H9 (cell line): Measurements from ENCODE around the gene PKNOX2. TPM values are rescaled to one million over a fixed set of nuclear protein-coding genes. Genes with fewer than 3 reads are reported as not detected.

Experiments used
- DNase-seq: peaks from one replicate; pipeline ENCODE4 v3.0.0-alpha.2; 2017
- H2AFZ ChIP-seq: one replicate; pipeline ENCODE4 v1.6.1; 2013; ENCODE audit warnings: mild to moderate bottlenecking, low read length, control low read depth, moderate library complexity
- H2AK5ac ChIP-seq: 2 replicates; pipeline ENCODE4 v1.6.1; 2013; ENCODE audit warnings: low read length, control low read depth, mixed read lengths; ENCODE audit not compliant: insufficient read length
- H2BK120ac ChIP-seq: one replicate; pipeline ENCODE4 v1.6.1; 2013; ENCODE audit warnings: low read depth, mild to moderate bottlenecking, low read length, control low read depth, inconsistent platforms; ENCODE audit not compliant: poor library complexity, severe bottlenecking
- H2BK12ac ChIP-seq: 2 replicates; pipeline ENCODE4 v1.6.1; 2013; ENCODE audit warnings: low read length, control low read depth, mixed read lengths, low read depth; ENCODE audit not compliant: insufficient read length
- H2BK15ac ChIP-seq: 2 replicates; pipeline ENCODE4 v1.6.1; 2013; ENCODE audit warnings: low read depth, low read length, control low read depth
- H2BK20ac ChIP-seq: one replicate; pipeline ENCODE4 v1.6.1; 2013; ENCODE audit warnings: low read depth, mild to moderate bottlenecking, low read length, control low read depth, inconsistent platforms; ENCODE audit not compliant: poor library complexity, severe bottlenecking
- H2BK5ac ChIP-seq: 2 replicates; pipeline ENCODE4 v1.6.1; 2013; ENCODE audit warnings: low read length, control low read depth, mixed read lengths; ENCODE audit not compliant: insufficient read length
- H3K14ac ChIP-seq: 2 replicates; pipeline ENCODE4 v1.6.1; 2013; ENCODE audit warnings: low read length, control low read depth; ENCODE audit not compliant: insufficient read depth
- H3K18ac ChIP-seq: 2 replicates; pipeline ENCODE4 v1.6.1; 2013; ENCODE audit warnings: low read depth, mild to moderate bottlenecking, mixed read lengths, low read length, control low read depth; ENCODE audit not compliant: insufficient read length
- H3K23ac ChIP-seq: 2 replicates; pipeline ENCODE4 v1.6.1; 2013; ENCODE audit warnings: low read length, control low read depth, mixed read lengths, low read depth; ENCODE audit not compliant: insufficient read length
- H3K23me2 ChIP-seq: 2 replicates; pipeline ENCODE4 v1.6.1; 2013; ENCODE audit warnings: low read depth, mild to moderate bottlenecking, mixed read lengths, low read length, control low read depth; ENCODE audit not compliant: insufficient read length, poor library complexity, severe bottlenecking
- H3K27ac ChIP-seq: 2 replicates; pipeline ENCODE4 v1.5.1; 2013; ENCODE audit warnings: low read length, control low read depth, mixed read lengths, low read depth; ENCODE audit not compliant: insufficient read length
- H3K27me3 ChIP-seq: 2 replicates; pipeline ENCODE4 v1.6.1; 2013; ENCODE audit warnings: low read length, control low read depth, inconsistent platforms; ENCODE audit not compliant: insufficient read depth
- H3K4ac ChIP-seq: 2 replicates; pipeline ENCODE4 v1.6.1; 2013; ENCODE audit warnings: low read depth, mild to moderate bottlenecking, control low read depth, inconsistent platforms, low read length, moderate library complexity
- H3K4me1 ChIP-seq: 2 replicates; pipeline ENCODE4 v1.6.1; 2013; ENCODE audit warnings: low read length, control low read depth, inconsistent platforms; ENCODE audit not compliant: insufficient read depth
- H3K4me2 ChIP-seq: 2 replicates; pipeline ENCODE4 v1.6.1; 2013; ENCODE audit warnings: low read length, control low read depth, mixed read lengths; ENCODE audit not compliant: insufficient read length, insufficient read depth
- H3K56ac ChIP-seq: 2 replicates; pipeline ENCODE4 v1.6.1; 2013; ENCODE audit warnings: low read depth, mild to moderate bottlenecking, mixed read lengths, low read length, control low read depth; ENCODE audit not compliant: insufficient read length
- H3K79me1 ChIP-seq: 2 replicates; pipeline ENCODE4 v1.6.1; 2013; ENCODE audit warnings: low read depth, mild to moderate bottlenecking, moderate library complexity, low read length, control low read depth, inconsistent platforms; ENCODE audit not compliant: insufficient read depth, poor library complexity, severe bottlenecking
- H3K79me2 ChIP-seq: 2 replicates; pipeline ENCODE4 v1.6.1; 2013; ENCODE audit warnings: low read length, control low read depth, inconsistent platforms; ENCODE audit not compliant: insufficient read depth
- H3K9ac ChIP-seq: 2 replicates; pipeline ENCODE4 v1.6.1; 2013; ENCODE audit warnings: low read length, control low read depth, mixed read lengths; ENCODE audit not compliant: insufficient read length; ENCODE audit errors: extremely low read depth
- H3K9me3 ChIP-seq: one replicate; pipeline ENCODE4 v1.6.1; 2013; ENCODE audit warnings: low read depth, low read length, inconsistent platforms; ENCODE audit not compliant: control insufficient read depth
- H3T11ph ChIP-seq: one replicate; pipeline ENCODE4 v1.6.1; 2013; ENCODE audit warnings: mild to moderate bottlenecking, low read length, control low read depth, inconsistent platforms
- H4K20me1 ChIP-seq: one replicate; pipeline ENCODE4 v1.6.1; 2013; ENCODE audit not compliant: control insufficient read depth, insufficient read length, insufficient read depth
- H4K5ac ChIP-seq: 2 replicates; pipeline ENCODE4 v1.6.1; 2013; ENCODE audit warnings: low read depth, mild to moderate bottlenecking, mixed read lengths, low read length, control low read depth; ENCODE audit not compliant: insufficient read length
- H4K8ac ChIP-seq: replicated peaks from 2 replicates; pipeline ENCODE4 v1.6.1; 2013; ENCODE audit warnings: low read length, control low read depth, mixed read lengths, low read depth; ENCODE audit not compliant: insufficient read length
- H4K91ac ChIP-seq: 2 replicates; pipeline ENCODE4 v1.6.1; 2013; ENCODE audit warnings: low read depth, mild to moderate bottlenecking, moderate library complexity, mixed read lengths, low read length, control low read depth; ENCODE audit not compliant: insufficient read length
- H3K27ac Mint-ChIP-seq, 3 experiments: 2 replicates in 2 of 3; 3 replicates in 1 of 3; pipeline ENCODE4 v1.8.0; 2020 to 2021; ENCODE audit warnings: mixed read lengths in 3 of 3, mild to moderate bottlenecking in 1 of 3, moderate library complexity in 1 of 3
- H3K27me3 Mint-ChIP-seq: 2 replicates; pipeline ENCODE4 v1.8.0; 2021; ENCODE audit warnings: low read depth, mild to moderate bottlenecking, moderate library complexity, mixed read lengths
- H3K36me3 Mint-ChIP-seq, 3 experiments: 2 replicates in 2 of 3; 3 replicates in 1 of 3; pipeline ENCODE4 v1.8.0; 2020 to 2021; ENCODE audit warnings: low read depth in 3 of 3, mixed read lengths in 3 of 3; ENCODE audit not compliant: insufficient read depth in 1 of 3
- H3K4me1 Mint-ChIP-seq, 2 experiments: 2 replicates each; pipeline ENCODE4 v1.8.0; 2020; ENCODE audit warnings: mixed read lengths in 2 of 2
- H3K4me3 Mint-ChIP-seq, 2 experiments: 2 replicates in 1 of 2; 3 replicates in 1 of 2; pipeline ENCODE4 v1.8.0; 2020 to 2021; ENCODE audit warnings: mild to moderate bottlenecking in 2 of 2, mixed read lengths in 2 of 2, moderate library complexity in 1 of 2
- H3K9me3 Mint-ChIP-seq, 2 experiments: 2 replicates in 1 of 2; 3 replicates in 1 of 2; pipeline ENCODE4 v1.8.0; 2020; ENCODE audit warnings: mild to moderate bottlenecking in 2 of 2, mixed read lengths in 2 of 2, moderate library complexity in 1 of 2
- WGBS: extraction: QIAGEN DNeasy Blood & Tissue Kit; methylation state at CpG from one replicate; pipeline ENCODE4 v1.1.7; 2013; ENCODE audit warnings: missing lambda C conversion rate, low lambda C conversion rate, mixed read lengths; ENCODE audit not compliant: insufficient read length; ENCODE audit errors: extremely low coverage; 5-methylcytosine and 5-hydroxymethylcytosine counted together
- total RNA-seq: library from RNA; stranded (reverse); gene quantifications from 2 replicates; pipeline ENCODE4 v1.2.1, GENCODE V29; 2021
- TF ChIP-seq, protein P1 (sequence below): fragments of 200-600 bp; sonication (generic); conservative IDR thresholded peaks from 3 replicates; pipeline ENCODE4 v1.8.0; 2021; ENCODE audit warnings: antibody characterized with exemption, mild to moderate bottlenecking

PKNOX2 gene
- total RNA-seq, 1 experiment from 2014 or later, result 1.3 TPM

DNA sequence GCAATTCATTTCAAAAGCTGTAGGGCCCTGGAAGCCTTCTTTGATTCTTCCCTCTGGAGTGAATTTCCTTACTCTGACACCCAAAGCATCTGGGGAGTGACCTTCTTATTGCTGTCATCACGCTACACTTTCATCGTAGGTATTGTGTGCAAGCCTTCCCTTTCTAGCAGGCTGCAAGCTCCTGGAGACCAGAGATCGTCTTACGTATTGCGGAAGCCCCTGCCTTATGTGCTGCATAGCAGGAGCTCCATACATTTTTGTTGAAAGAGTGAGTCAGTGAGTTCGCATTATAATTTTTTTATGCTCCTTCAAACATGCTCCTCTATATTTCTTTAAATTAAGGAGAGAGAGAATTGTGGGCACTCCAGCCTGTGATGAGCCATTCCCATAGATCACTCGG lies 32.0 kb upstream of the PKNOX2 start:
- Mint-ChIP-seq H3K4me1 (peaks cover 5 to 11% of the 10 kb centered on the region in 2 experiments), H3K4me3 (no peak overlapping the region), H3K27me3 (peaks cover 56% of the 10 kb centered on the region), H3K9me3 (no peaks in the 10 kb centered on the region), H3K36me3 (no peaks in the 10 kb centered on the region), H3K27ac (no peak overlapping the region)
- Histone ChIP-seq H3K9ac (no peak overlapping the region), H2BK20ac (no peak overlapping the region), H3K23ac (no peak overlapping the region), H3K9me3 (no peaks in the 10 kb centered on the region), H3K4me2 (no peak overlapping the region), H4K8ac (no peak overlapping the region), H3K14ac (no peak overlapping the region), H3K23me2 (no peaks in the 10 kb centered on the region), H2AFZ (no peak overlapping the region), H2BK12ac (no peak overlapping the region), H3K79me1 (no peaks in the 10 kb centered on the region), H3K18ac (no peak overlapping the region), H4K20me1 (no peaks in the 10 kb centered on the region), H3K4me1 (peaks cover 3% of the 10 kb centered on the region; the same call in 1 of the 2 replicates), H3K56ac (no peak overlapping the region), H3T11ph (no peak overlapping the region), H2BK5ac (no peak overlapping the region), H4K91ac (no peak overlapping the region), H3K27me3 (0 out of 2 replicates have a peak, but pooled peaks cover 2% of the 10 kb centered on the region), H4K5ac (no peak overlapping the region), H2BK120ac (no peak overlapping the region), H2AK5ac (no peak overlapping the region), H3K27ac (no peak overlapping the region), H3K79me2 (no peaks in the 10 kb centered on the region), H3K4ac (no peak overlapping the region), H2BK15ac (no peak overlapping the region)
- no CpG with 5 or more reads among the region's 7 CpGs for WGBS
- no peak for DNase-seq
- TF ChIP-seq, protein P1, sequence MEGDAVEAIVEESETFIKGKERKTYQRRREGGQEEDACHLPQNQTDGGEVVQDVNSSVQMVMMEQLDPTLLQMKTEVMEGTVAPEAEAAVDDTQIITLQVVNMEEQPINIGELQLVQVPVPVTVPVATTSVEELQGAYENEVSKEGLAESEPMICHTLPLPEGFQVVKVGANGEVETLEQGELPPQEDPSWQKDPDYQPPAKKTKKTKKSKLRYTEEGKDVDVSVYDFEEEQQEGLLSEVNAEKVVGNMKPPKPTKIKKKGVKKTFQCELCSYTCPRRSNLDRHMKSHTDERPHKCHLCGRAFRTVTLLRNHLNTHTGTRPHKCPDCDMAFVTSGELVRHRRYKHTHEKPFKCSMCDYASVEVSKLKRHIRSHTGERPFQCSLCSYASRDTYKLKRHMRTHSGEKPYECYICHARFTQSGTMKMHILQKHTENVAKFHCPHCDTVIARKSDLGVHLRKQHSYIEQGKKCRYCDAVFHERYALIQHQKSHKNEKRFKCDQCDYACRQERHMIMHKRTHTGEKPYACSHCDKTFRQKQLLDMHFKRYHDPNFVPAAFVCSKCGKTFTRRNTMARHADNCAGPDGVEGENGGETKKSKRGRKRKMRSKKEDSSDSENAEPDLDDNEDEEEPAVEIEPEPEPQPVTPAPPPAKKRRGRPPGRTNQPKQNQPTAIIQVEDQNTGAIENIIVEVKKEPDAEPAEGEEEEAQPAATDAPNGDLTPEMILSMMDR, result no peak
